ENCODE measurements around the gene ZNF808. TPM values are rescaled to one million over a fixed set of nuclear protein-coding genes. Genes with fewer than 3 reads are reported as not detected.

Gene ZNF808
- total and polyA plus RNA-seq, 2 of the 4 experiments (the other 2 are of a cell fraction), result 3.6 to 19.9 TPM

GRCh38 chr19:52600639-52601024 lies 73.2 kb downstream of the ZNF808 start:
- Histone ChIP-seq H4K20me1 (ENCODE audit: insufficient read depth, low read length) (no peaks in the 10 kb centered on the region), H3K56ac (ENCODE audit: extremely low read depth, insufficient read depth, low read length) (peak overlapping the region; percentile 59; the same call in 1 of the 2 replicates), H4K8ac (ENCODE audit: low read depth in 2 of 2, low read length in 2 of 2) (peak overlapping the region in 1 of 2 experiments; percentile 70; a peak in 3 of 4 replicates), H3K18ac (ENCODE audit: low read depth, low read length) (no peak overlapping the region), H2BK15ac (ENCODE audit: low read depth, low read length) (no peak overlapping the region), H4K91ac (ENCODE audit: insufficient read depth, low read depth, low read length) (no peak overlapping the region), H3K23ac (ENCODE audit: low read depth, low read length) (0 out of 2 replicates have a peak overlapping the region, but pooled peaks have one; percentile 24), H2AFZ (replicated peaks; ENCODE audit: low read length, poor library complexity) (peak overlapping the region; percentile 88), H3K9me1 (ENCODE audit: insufficient read depth, low read length) (peaks cover 3% of the 10 kb centered on the region; the same call in 1 of the 2 replicates), H2BK120ac (ENCODE audit: low read depth, low read length) (no peak overlapping the region), H2AK9ac (replicated peaks; ENCODE audit: low read depth, low read length, poor library complexity) (peak overlapping the region; percentile 7), H3K36me3 (ENCODE audit: control insufficient read depth, insufficient read depth, low read length) (peaks cover 11% of the 10 kb centered on the region), H3K4ac (ENCODE audit: low read depth, low read length) (no peak overlapping the region), H2AK5ac (ENCODE audit: low read depth, low read length) (no peak overlapping the region), H2BK5ac (ENCODE audit: low read depth, low read length, poor library complexity, severe bottlenecking) (peak overlapping the region; percentile 25), H3K27me3 (ENCODE audit: control insufficient read depth, insufficient read depth, low read length) (no peaks in the 10 kb centered on the region), H3K9me3 (ENCODE audit: control insufficient read depth, insufficient read depth, low read length) (no peaks in the 10 kb centered on the region; the same call in 1 of the 2 replicates), H3K14ac (replicated peaks; ENCODE audit: low read depth, low read length) (no peak overlapping the region; the same call in 1 of the 2 replicates), H3K4me3 (ENCODE audit: insufficient read depth, low read depth, low read length) (peak overlapping the region; percentile 55), H2BK20ac (ENCODE audit: low read depth, low read length) (no peak overlapping the region), H3K27ac (ENCODE audit: insufficient read depth, low read length) (peak overlapping the region; percentile 24), H3K9ac (ENCODE audit: low read depth, low read length) (peak overlapping the region; percentile 58), H3K79me1 (ENCODE audit: low read depth in 1 of 2, low read length in 2 of 2) (peaks cover 12 to 13% of the 10 kb centered on the region in 2 experiments), H4K5ac (ENCODE audit: low read depth, low read length) (no peak overlapping the region), H3K4me1 (ENCODE audit: control insufficient read depth, insufficient read depth, low read length) (peaks cover 5% of the 10 kb centered on the region; the same call in 1 of the 2 replicates), H3K4me2 (ENCODE audit: low read depth, low read length) (peak overlapping the region; percentile 92)
- WGBS, 2 experiments (ENCODE audit: extremely low coverage in 2 of 2, insufficient read length in 1 of 2), result 15% methylated on average over 4 of the region's 15 CpGs; no CpG with 5 or more reads in 1 of the 2 experiments
- DNase-seq (peak; percentile 3), ATAC-seq (ENCODE audit: low read depth) (peak; percentile 50)
- BruUV-seq (replicated peaks), result no TSS peak
- POLR2A ChIA-PET (ENCODE audit: unreplicated experiment), result no interaction called here
- dilution Hi-C loops (cut with HindIII; ENCODE audit: low sequenced_read_pairs, unreplicated experiment), result no loop called here
- CTCF ChIA-PET, result interaction anchor here (1.4 kb wide), 1 partner anchor 46 kb away, joined by 4 read pairs; no protein-coding TSS in a partner anchor
- in situ Hi-C loops (cut with MboI; ENCODE audit: low sequenced_read_pairs), result no loop called here
- intact Hi-C loops (cut with micrococcal nuclease), result no loop called here
- TF ChIP-seq CEBPB (IDR thresholded peaks at IDR 0.05; ENCODE audit: low read depth, low read length) (no peak), RFX5 (IDR thresholded peaks at IDR 0.05; ENCODE audit: low read depth, low read length) (no peak), MAFK (IDR thresholded peaks at IDR 0.05; ENCODE audit: low read depth, low read length) (no peak), RAD21 (IDR thresholded peaks at IDR 0.05; ENCODE audit: low read length) (no peak)

Measured in IMR-90 (cell line).